AG08395 (cell line): Measurements from ENCODE around the gene FAHD2B.
"Not testable (repeated sequence)": the region's sequence is repeated elsewhere in the genome, so short reads cannot be mapped to it uniquely, and the experiment has no call there.

Experiments
- DNase-seq: peaks from one replicate; pipeline ENCODE4 v3.0.0; 2012; ENCODE audit warnings: mixed read lengths, low spot score

FAHD2B gene, protein sequence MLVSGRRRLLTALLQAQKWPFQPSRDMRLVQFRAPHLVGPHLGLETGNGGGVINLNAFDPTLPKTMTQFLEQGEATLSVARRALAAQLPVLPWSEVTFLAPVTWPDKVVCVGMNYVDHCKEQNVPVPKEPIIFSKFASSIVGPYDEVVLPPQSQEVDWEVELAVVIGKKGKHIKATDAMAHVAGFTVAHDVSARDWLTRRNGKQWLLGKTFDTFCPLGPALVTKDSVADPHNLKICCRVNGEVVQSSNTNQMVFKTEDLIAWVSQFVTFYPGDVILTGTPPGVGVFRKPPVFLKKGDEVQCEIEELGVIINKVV

DNA sequence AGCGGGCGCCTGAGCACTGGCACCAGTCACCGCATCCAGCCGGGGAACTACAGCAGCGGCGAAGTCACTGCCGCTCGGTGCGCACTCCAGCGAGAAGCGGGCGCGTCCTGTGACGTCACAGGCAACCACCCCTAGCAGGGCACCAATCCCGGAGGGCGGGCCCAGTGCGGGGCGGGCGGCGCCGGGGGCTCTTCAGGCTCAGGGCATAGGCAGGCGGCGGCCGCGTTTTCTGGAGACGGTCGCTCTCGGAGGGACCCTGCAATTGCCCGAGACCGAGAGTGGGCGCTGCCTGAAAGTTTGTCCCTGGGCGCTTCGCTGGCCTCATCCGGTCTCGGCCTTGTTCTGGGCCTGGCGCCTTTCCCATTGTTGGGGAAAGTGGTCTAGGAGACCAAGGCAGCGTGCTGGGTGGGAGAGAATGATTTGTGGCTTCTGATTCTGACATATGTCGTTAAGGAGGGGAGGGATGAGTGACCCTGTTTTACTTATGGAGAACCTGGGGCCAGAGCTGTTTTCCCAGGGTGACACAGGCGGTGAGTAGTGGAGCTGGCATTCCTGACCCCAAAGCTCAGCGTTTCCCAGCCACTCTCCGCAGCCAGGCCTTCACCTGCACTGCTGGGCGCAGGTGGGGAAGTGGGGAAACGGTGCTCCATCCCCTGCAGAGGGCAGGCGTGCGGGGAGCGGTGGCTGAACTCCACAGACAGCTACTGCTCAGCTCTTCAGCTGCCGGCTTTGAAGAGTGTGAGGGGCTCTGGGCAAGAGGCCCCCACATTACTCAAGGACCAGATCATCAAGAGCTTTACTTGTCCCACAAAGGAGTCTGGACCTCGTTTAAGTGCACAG is at the start of gene FAHD2B:
Gene FAHD2B (minus strand): TSS at position 111 of the 840 bp plus-strand sequence. CDS start 3,176 bp downstream, outside the sequence.
- peak; percentile 3 for DNase-seq

DNA sequence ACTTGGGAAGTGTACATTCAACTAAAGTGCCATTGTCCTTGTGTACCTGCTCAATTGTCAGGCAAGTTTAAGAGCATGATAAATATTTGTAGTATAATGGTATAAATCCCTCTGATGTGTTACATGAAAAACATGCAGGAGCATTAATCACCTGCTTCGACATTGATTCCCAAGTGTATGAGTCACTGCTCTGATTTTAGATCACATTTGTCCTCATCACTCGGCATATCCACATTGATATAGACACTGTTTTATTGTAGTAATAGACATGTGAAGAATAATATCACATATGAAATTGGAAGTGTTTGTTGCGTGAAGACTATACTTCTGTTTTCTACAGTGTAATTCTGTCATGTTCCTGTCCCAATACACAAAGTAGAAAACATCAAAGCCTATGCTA is 49.3 kb upstream of the FAHD2B start:
- not testable (repeated sequence) for DNase-seq

GRCh38 chr2:97129090-97129489 is 34.4 kb upstream of the FAHD2B start:
- DNase-seq = not testable (repeated sequence)

GRCh38 chr2:97113882-97114255 is 19.2 kb upstream of the FAHD2B start:
- DNase-seq = not testable (repeated sequence)

GRCh38 chr2:97113050-97113881 is 18.6 kb upstream of the FAHD2B start, which contains the start of gene ANKRD36:
Gene ANKRD36, plus strand, starts transcription at chr2:97113153. Its CDS starts 587 bp downstream, at chr2:97113740.
- DNase-seq = peak; percentile 64

DNA sequence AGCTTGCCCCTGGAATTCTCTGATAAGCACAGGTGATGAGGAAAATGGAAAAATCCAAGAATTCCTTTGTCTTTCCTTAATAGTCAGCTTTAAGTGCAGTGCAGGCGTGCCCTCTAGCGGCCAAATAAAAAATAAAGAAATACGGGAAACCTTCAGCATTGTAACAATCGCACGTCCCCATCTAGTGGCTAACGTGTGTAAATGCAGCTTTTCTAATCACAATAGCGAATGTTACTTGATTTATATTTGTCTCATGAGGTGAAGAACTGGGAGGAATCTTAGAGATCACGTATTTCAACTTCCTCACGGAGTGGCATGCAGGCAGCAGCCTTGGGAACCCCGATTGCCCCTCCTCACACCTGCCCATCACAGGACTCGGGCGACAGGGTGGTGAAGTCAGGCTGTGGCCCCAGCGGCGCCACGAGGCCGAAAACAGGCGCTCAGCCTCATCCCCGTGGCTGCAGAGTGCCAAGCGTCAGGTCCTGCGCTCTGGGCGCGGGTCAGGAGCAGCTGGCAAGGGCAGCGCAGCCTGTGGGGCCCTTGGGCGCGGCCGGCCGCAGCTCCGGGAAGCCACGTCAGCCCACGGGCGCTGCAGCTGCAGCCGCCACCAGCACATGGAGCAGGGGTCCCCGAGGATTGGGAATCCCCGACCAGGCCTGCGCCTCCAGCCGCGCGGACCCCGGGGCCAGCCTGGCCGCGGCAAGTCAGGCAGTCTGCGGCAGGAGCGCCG is 17.8 kb upstream of the FAHD2B start:
- DNase-seq = not testable (repeated sequence)

DNA sequence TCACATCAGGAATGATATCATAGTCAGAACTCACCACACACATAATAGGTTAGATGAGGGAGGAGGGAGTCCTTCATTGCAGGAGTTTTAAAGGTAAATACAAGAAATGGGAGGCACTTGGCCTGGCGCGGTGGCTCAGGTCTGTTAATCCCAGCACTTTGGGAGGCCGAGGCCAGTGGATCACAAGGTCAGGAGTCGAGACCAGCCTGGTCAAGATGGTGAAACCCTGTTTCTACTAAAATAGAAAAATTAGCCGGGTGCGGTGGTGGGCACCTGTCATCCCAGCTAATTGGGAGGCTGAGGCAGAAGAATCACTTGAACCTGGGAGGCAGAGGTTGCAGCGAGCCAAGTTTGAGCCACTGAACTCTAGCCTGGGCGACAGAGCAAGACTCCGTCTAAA is 16.6 kb upstream of the FAHD2B start:
- DNase-seq = not testable (repeated sequence)

GRCh38 chr2:97106878-97107277 is 12.2 kb upstream of the FAHD2B start:
- DNase-seq = not testable (repeated sequence)

GRCh38 chr2:97098786-97099372 is 4.2 kb upstream of the FAHD2B start:
- not testable (repeated sequence) for DNase-seq

DNA sequence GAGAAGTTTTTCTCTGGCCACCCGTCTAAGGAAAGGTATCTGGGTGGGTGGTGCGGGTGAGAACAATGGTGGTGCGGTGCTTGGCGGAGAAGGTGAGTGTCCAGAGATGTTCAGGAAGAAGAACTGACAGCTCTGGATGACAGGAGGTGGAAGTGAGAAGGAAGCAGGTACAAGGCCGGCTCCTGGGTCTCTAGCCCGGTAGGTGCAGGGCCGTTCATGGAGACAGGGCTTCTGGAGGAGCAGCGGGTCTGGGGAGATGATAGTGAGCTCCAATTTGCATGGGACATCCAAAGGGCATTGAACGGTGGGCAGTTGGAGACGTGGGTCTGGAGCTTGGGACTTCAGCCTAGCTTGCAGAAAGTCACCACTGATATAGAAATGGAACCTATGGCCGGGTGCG is 979 bp upstream of the FAHD2B start:
- DNase-seq = no peak

- not testable (repeated sequence) for DNase-seq
Observed at GRCh38 chr2:97093983-97094771, 505 bp downstream of the FAHD2B start.

DNA sequence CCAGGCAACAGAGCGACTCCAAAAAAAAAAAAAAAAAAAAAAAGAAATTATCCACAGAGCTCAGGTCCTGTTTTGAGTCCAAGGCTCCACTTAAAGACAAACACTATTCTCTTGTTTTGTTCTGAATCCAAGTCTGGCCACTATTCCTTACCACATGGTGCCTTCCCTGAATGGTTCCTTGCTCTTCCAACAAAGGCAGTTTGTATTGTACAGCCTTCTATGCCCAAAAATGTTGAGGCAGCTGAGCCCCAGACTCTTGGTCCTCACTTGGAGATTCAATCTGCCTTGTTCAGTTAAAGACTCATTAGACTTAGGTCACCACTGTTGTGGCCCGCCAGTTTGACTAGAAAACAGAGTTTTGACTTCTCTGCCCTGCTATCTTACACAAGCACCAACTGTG is 1.7 kb downstream of the FAHD2B start:
- not testable (repeated sequence) for DNase-seq

- DNase-seq = not testable (repeated sequence)
Observed at GRCh38 chr2:97088706-97089105, 6.0 kb downstream of the FAHD2B start.

DNA sequence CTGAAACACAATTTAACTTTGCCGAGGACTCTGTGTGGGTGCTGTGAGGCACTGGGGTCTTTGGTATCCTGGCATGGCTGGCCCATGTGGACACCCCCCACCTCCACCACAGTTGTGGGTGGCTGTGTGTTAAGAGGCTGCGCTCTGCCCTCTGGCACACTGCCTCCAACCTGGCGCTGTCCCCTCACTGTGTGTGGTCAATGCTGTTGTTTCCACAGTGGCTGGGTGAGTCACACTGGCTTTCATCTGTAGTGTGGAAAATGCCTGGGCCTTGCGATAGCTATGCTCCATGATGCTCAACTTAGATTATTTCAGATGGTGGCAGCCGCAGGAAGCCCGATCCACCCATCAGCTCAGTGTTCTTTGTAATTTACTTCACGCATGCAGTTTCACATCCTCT is 9.6 kb downstream of the FAHD2B start:
- DNase-seq = not testable (repeated sequence)

- DNase-seq = not testable (repeated sequence)
Observed at GRCh38 chr2:97083516-97083915, 11.2 kb downstream of the FAHD2B start.

GRCh38 chr2:97082206-97082605 is 12.5 kb downstream of the FAHD2B start:
- DNase-seq = not testable (repeated sequence)

DNA sequence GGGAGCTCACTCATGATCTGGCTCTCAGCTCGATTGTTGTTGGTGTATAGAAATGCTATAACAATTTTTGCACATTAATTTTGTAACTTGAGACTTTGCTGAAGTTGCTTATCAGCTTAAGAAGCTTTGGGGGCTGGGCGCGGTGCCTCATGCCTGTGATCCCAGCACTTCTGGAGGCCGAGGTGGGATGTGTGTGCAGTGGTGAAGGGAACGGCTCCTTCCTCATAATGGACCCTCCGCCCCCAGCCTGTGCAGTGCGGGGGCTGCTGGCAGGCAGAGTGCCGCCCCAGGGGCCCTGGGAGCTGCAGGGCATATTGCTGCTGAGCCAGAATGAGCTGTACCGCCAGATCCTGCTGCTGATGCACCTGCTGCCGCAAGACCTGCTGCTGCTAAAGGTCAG is 13.8 kb downstream of the FAHD2B start:
- DNase-seq = not testable (repeated sequence)

- DNase-seq = not testable (repeated sequence)
Observed at GRCh38 chr2:97077213-97077612, 17.5 kb downstream of the FAHD2B start.

DNA sequence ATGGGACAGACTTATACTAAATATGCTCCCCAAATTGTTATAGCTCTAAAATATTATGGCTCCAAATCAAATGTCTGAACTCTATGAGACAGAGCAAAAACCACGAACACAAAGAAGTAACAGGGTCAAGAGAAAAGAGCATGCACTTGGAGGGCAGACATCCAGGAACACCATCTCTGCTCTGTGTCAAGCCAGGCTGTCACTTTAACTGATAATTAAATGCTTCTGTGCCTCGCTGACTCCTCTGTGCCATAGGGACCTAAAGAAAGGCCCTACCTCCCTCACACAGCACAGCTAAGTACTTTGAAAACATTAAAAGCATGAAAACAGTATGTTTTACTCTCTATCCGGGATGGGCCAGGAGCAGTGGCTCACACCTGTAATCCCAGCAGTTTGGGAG is 23.8 kb downstream of the FAHD2B start:
- DNase-seq = not testable (repeated sequence)

DNA sequence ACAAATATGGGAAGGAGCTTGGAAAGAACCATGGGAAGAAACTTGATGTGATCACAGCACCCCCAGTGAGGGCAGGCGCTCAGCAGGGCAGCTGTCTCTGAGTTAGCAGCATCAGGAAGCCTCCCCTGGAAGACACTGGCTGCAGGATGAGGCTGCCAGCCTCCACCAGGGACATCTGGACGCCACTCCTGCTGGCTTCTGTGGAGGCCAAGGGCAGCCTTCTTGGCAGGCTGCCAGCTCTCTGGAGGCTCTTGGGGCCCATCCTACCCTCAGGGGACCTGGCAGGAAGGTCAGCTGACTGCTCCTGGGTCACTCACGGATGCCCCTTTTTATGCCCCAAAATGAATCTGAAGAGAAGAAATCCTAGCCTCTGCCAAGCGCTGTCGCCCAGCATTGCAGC is 26.0 kb downstream of the FAHD2B start:
- DNase-seq = not testable (repeated sequence)
